Liver (tissue), 3 donors: ENCODE measurements around the gene MLXIP.
"Not testable (repeated sequence)": the region's sequence is repeated elsewhere in the genome, so short reads cannot be mapped to it uniquely, and the experiment has no call there.

ENCODE experiments used
- ATF3 ChIP-seq: IDR thresholded peaks from 2 replicates; pipeline ENCODE4 v1.6.1; 2016; ENCODE audit warnings: antibody characterized with exemption
- CTCF ChIP-seq: fragments of 150-350 bp; IDR thresholded peaks from 2 replicates; pipeline ENCODE4 v1.5.1; 2017; ENCODE audit warnings: improper control_type of control experiment, low read depth, low read length; ENCODE audit not compliant: missing input control
- EGR1 ChIP-seq, 2 donors: IDR thresholded peaks; 2 replicates each; pipeline ENCODE4 v1.6.1; 2016 to 2018; ENCODE audit warnings: antibody characterized with exemption in 2 of 2, low read depth in 2 of 2
- FOXA1 ChIP-seq: IDR thresholded peaks from 2 replicates; pipeline ENCODE4 v1.6.1; 2016; ENCODE audit warnings: antibody characterized with exemption
- FOXA2 ChIP-seq: IDR thresholded peaks from 2 replicates; pipeline ENCODE4 v1.6.1; 2016; ENCODE audit warnings: antibody characterized with exemption
- GABPA ChIP-seq, 2 donors: IDR thresholded peaks in 1 of 2; conservative IDR thresholded peaks in 1 of 2; 2 replicates each; pipeline ENCODE4 v1.6.1; 2016; ENCODE audit warnings: antibody characterized with exemption in 2 of 2, mild to moderate bottlenecking in 1 of 2, moderate library complexity in 1 of 2
- HNF4G ChIP-seq: IDR thresholded peaks from 2 replicates; pipeline ENCODE4 v1.6.1; 2016; ENCODE audit warnings: antibody characterized with exemption
- JUND ChIP-seq, 2 donors: IDR thresholded peaks; 2 replicates each; pipeline ENCODE4 v1.6.1; 2016; ENCODE audit warnings: antibody characterized with exemption in 2 of 2
- MAX ChIP-seq: IDR thresholded peaks from 2 replicates; pipeline ENCODE4 v1.6.1; 2016; ENCODE audit warnings: antibody characterized with exemption
- RAD21 ChIP-seq, 2 donors: IDR thresholded peaks; 2 replicates each; pipeline ENCODE4 v1.6.1; 2016; ENCODE audit warnings: antibody characterized with exemption in 2 of 2, mild to moderate bottlenecking in 2 of 2
- REST ChIP-seq: IDR thresholded peaks from 2 replicates; pipeline ENCODE4 v1.6.1; 2016; ENCODE audit warnings: antibody characterized with exemption, mild to moderate bottlenecking
- TAF1 ChIP-seq: conservative IDR thresholded peaks from 2 replicates; pipeline ENCODE4 v1.6.1; 2016; ENCODE audit warnings: antibody characterized with exemption, mild to moderate bottlenecking
- YY1 ChIP-seq: IDR thresholded peaks from 2 replicates; pipeline ENCODE4 v1.6.1; 2016; ENCODE audit warnings: antibody characterized with exemption, mild to moderate bottlenecking
- ZBTB33 ChIP-seq: IDR thresholded peaks from 2 replicates; pipeline ENCODE4 v1.6.1; 2016; ENCODE audit warnings: antibody characterized with exemption
- donor health status: healthy.
- donor health status: healthy.

- not testable (repeated sequence) for TF ChIP-seq ZBTB33; JUND (IDR thresholded peaks at IDR 0.05); ATF3; FOXA2; CTCF; TAF1; MAX; REST; YY1; HNF4G; RAD21 (IDR thresholded peaks at IDR 0.05); FOXA1; GABPA (IDR thresholded peaks at IDR 0.05 in 1 of 2, conservative IDR thresholded peaks at IDR 0.05 in 1 of 2); EGR1 (IDR thresholded peaks at IDR 0.05; ENCODE audit: low read depth in 2 of 2)
Measured at GRCh38 chr12:122056406-122056805, 22.1 kb upstream of the MLXIP start.
